A549 (cell line): ENCODE data around the gene CCDC85C. TPM values are rescaled to one million over a fixed set of nuclear protein-coding genes. Genes with fewer than 3 reads are reported as not detected.

Source experiments
- ATAC-seq, 2 experiments: fragments of 200-7000 bp in 1 of 2; fragments of >200 bp in 1 of 2; cut with Nextera tagmentation in 1 of 2; cut with Tn5 transposase in 1 of 2; 3 replicates each; pipeline versions ENCODE4 v1.8.0 to v1.9.1; 2018 to 2020; ENCODE audit warnings: mild to moderate bottlenecking in 1 of 2, moderate library complexity in 1 of 2
- CTCF ChIA-PET: fragments of 300-600 bp; sonication (Branson Sonifier 250); formaldehyde crosslinking; extraction: SDS; loops from one replicate; lab custom pipeline; 2021; ENCODE audit warnings: antibody characterized with exemption, inconsistent platforms; lab: Yijun Ruan, JAX
- POLR2A ChIA-PET: fragments of 350-600 bp; formaldehyde crosslinking; extraction: SDS; loops from one replicate; lab custom pipeline; 2021; ENCODE audit warnings: antibody characterized with exemption, inconsistent platforms; lab: Yijun Ruan, JAX
- DNase-seq, 2 experiments: peaks; one replicate each; pipeline versions ENCODE4 v3.0.0 to v3.0.0-alpha.2; 2011 to 2016; ENCODE audit warnings: low read depth in 1 of 2, low spot score in 1 of 2
- FAIRE-seq: peaks from 2 replicates; lab custom pipeline; 2011; peaks lifted over from hg19 to GRCh38; lab: Jason Lieb, UNC
- H3K27ac ChIP-seq, 2 experiments: fragments of >200 bp; sonication (Bioruptor Twin); formaldehyde crosslinking; 3 replicates each; pipeline ENCODE4 v1.5.1; 2016 to 2017
- H3K4me1 ChIP-seq: fragments of >200 bp; sonication (Bioruptor Twin); formaldehyde crosslinking; 3 replicates; pipeline ENCODE4 v1.6.1; 2016
- H3K4me2 ChIP-seq: fragments of >200 bp; sonication (Bioruptor Twin); formaldehyde crosslinking; 3 replicates; pipeline ENCODE4 v1.6.1; 2016
- H3K4me3 ChIP-seq: fragments of >200 bp; sonication (Bioruptor Twin); formaldehyde crosslinking; 3 replicates; pipeline ENCODE4 v1.5.1; 2016
- H3K9me3 ChIP-seq: fragments of >200 bp; sonication (Bioruptor Twin); formaldehyde crosslinking; 3 replicates; pipeline ENCODE4 v1.6.1; 2016
- BHLHE40 ChIP-seq: IDR thresholded peaks from 2 replicates; pipeline ENCODE4 v1.6.1; 2012; ENCODE audit warnings: low read depth, low read length, inconsistent platforms
- CHD4 ChIP-seq: fragments of 200-600 bp; sonication (generic); IDR thresholded peaks from 2 replicates; pipeline ENCODE4 v1.6.1; 2016; ENCODE audit warnings: antibody characterized with exemption, mild to moderate bottlenecking, borderline replicate concordance
- ESRRA ChIP-seq: fragments of 150-350 bp; IDR thresholded peaks from 2 replicates; pipeline ENCODE4 v1.6.1; 2014; ENCODE audit warnings: mild to moderate bottlenecking, low read length, borderline replicate concordance
- FOSB ChIP-seq: fragments of 250-450 bp; sonication (Bioruptor Pico); IDR thresholded peaks from 2 replicates; pipeline ENCODE4 v1.5.0; 2020; ENCODE audit warnings: mild to moderate bottlenecking, moderate library complexity
- FOSL2 ChIP-seq, 2 experiments: fragments of 450-650 bp in 1 of 2; fragments of >200 bp in 1 of 2; sonication (Bioruptor Twin) in 1 of 2; formaldehyde crosslinking; IDR thresholded peaks; 2 replicates each; pipeline versions ENCODE4 v1.5.0 to v1.6.1; 2016 to 2020; ENCODE audit warnings: mild to moderate bottlenecking in 1 of 2, moderate library complexity in 1 of 2
- FOXS1 ChIP-seq: fragments of 250-450 bp; sonication (Bioruptor Pico); IDR thresholded peaks from 2 replicates; pipeline ENCODE4 v1.5.0; 2020; ENCODE audit warnings: mild to moderate bottlenecking, moderate library complexity
- HOXA7 ChIP-seq: fragments of 250-450 bp; sonication (Bioruptor Pico); IDR thresholded peaks from 2 replicates; pipeline ENCODE4 v1.5.0; 2020; ENCODE audit warnings: mild to moderate bottlenecking, moderate library complexity
- JUNB ChIP-seq: fragments of >200 bp; sonication (Bioruptor Twin); formaldehyde crosslinking; IDR thresholded peaks from 2 replicates; pipeline ENCODE4 v1.6.1; 2016
- MAFK ChIP-seq: fragments of 450-650 bp; IDR thresholded peaks from 2 replicates; pipeline ENCODE4 v1.6.1; 2014; ENCODE audit not compliant: partially characterized antibody
- MAZ ChIP-seq: fragments of 150-350 bp; IDR thresholded peaks from 2 replicates; pipeline ENCODE4 v1.6.1; 2014; ENCODE audit warnings: antibody characterized with exemption, low read depth, low read length, borderline replicate concordance
- MYC ChIP-seq: IDR thresholded peaks from 2 replicates; pipeline ENCODE4 v1.6.1; 2012; ENCODE audit warnings: mild to moderate bottlenecking, inconsistent platforms, low read length, improper control_type of control experiment, borderline replicate concordance
- PHF8 ChIP-seq: fragments of 200-600 bp; sonication (generic); IDR thresholded peaks from 2 replicates; pipeline ENCODE4 v1.6.1; 2016; ENCODE audit warnings: low read depth, mild to moderate bottlenecking, antibody characterized with exemption, moderate library complexity, borderline replicate concordance
- POLR2A ChIP-seq: IDR thresholded peaks from 2 replicates; pipeline ENCODE4 v1.6.1; 2012; ENCODE audit warnings: mild to moderate bottlenecking, low read length
- RAD21 ChIP-seq, 2 experiments: fragments of >200 bp in 1 of 2; sonication (Bioruptor Twin) in 1 of 2; formaldehyde crosslinking in 1 of 2; IDR thresholded peaks in 1 of 2; conservative IDR thresholded peaks in 1 of 2; 2 replicates in 1 of 2; 3 replicates in 1 of 2; pipeline ENCODE4 v1.6.1; 2012 to 2018; ENCODE audit warnings: inconsistent platforms in 1 of 2
- RCOR1 ChIP-seq: fragments of 150-350 bp; IDR thresholded peaks from 2 replicates; pipeline ENCODE4 v1.6.1; 2014; ENCODE audit warnings: antibody characterized with exemption, low read length, low read depth
- SMC3 ChIP-seq: fragments of >200 bp; sonication (Bioruptor Twin); formaldehyde crosslinking; IDR thresholded peaks from 3 replicates; pipeline ENCODE4 v1.6.1; 2018; ENCODE audit warnings: inconsistent platforms
- SREBF2 ChIP-seq: fragments of 450-650 bp; IDR thresholded peaks from 2 replicates; pipeline ENCODE4 v1.6.1; 2014; ENCODE audit warnings: mild to moderate bottlenecking, moderate library complexity
- TFCP2L1 ChIP-seq: fragments of 250-450 bp; sonication (Bioruptor Pico); IDR thresholded peaks from 2 replicates; pipeline ENCODE4 v1.5.0; 2021; ENCODE audit warnings: mild to moderate bottlenecking
- ZNF302 ChIP-seq: fragments of 250-450 bp; sonication (Bioruptor Pico); IDR thresholded peaks from 2 replicates; pipeline ENCODE4 v1.9.0; 2021; ENCODE audit warnings: inconsistent platforms, mild to moderate bottlenecking, moderate library complexity
- ZSCAN20 ChIP-seq: fragments of 250-450 bp; sonication (Bioruptor Pico); IDR thresholded peaks from 2 replicates; pipeline ENCODE4 v1.8.0; 2022; ENCODE audit warnings: mild to moderate bottlenecking, moderate library complexity
- WGBS: methylation state at CpG from one replicate; pipeline ENCODE4 v1.1.6; 2017; ENCODE audit errors: missing lambda C conversion rate; 5-methylcytosine and 5-hydroxymethylcytosine counted together
- polyA plus RNA-seq, 4 experiments: library from polyadenylated mRNA; depleted of rRNA in 3 of 4; stranded (reverse); fragments of >200 nt; fragmentation: RNase III in 1 of 4; extraction: RNeasy Plus Mini Kit Qiagen cat#74134 plus additional on column Dnase treatment in 1 of 4; gene quantifications; 2 replicates in 3 of 4; 3 replicates in 1 of 4; pipeline ENCODE4 v1.2.3, GENCODE V29; 2011 to 2017
- TF ChIP-seq, protein P1 (sequence below): fragments of 250-450 bp; sonication (Bioruptor Pico); IDR thresholded peaks from 2 replicates; pipeline ENCODE4 v1.5.0; 2020; ENCODE audit warnings: low read depth, mild to moderate bottlenecking, moderate library complexity
- TF ChIP-seq, protein P2 (sequence below): fragments of 150-350 bp; IDR thresholded peaks from 2 replicates; pipeline ENCODE4 v1.6.1; 2014; ENCODE audit warnings: low read depth, mild to moderate bottlenecking, low read length

CCDC85C gene
- polyA plus RNA-seq, 2 of the 4 experiments (the other 2 are of a cell fraction) = 11.4 to 31.4 TPM

DNA sequence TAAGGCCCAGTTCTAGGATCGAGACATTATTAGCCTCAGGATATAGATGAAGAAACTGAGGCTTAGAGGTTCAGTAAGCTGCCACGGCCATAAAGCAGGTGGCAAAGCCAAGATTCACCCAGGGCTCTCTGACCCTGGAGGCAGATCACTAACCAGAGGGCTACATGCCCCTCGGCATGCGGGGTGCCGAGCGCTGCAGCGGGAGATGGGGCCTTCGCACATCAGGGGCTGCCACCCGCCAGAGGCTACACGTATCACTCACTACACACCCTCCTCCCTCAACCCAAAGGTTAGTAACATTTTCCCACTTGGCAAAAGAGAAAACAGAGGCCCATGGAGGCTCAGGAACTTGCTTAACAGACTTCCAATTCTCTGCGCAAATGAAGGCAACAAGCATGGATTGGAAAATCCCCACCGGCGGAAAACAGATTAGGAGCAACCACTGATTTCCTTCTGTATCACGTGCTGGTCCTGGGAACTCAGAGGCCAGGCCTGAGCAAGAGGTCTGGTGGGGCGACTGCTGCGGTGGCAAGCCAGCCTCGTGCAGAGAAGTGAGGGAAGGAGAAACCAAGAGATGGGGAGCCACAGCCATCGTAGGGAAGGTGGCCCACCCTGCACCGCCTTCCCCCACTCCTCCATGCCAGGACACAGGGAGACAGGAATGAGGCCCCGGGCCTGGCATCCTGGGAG, 6.0 kb downstream of the CCDC85C start (continued):
- TF ChIP-seq RCOR1 (no peak), MAZ (no peak)

DNA sequence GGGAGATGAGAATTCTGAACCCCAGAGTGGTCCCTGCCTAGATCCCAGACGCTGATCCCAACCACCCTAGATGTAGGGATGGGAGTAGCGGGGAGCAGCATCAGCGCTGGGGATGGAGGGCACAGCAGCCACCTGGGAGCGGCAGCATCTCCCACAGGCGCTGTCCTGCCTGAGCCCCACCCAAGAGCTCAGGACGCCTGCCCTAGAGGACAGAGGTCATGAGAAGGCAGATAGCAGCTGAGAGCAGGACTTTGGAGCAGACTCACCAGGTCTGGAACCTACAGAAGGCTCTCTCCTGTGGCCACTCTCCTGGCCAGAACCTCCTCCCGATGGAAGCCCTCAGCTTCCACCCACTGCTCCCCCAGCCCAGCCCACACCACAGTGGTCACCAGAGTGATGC, 7.2 kb downstream of the CCDC85C start:
- 76% methylated on average over 6 of the region's 7 CpGs for WGBS
- ChIA-PET CTCF (interaction anchor here (1.1 to 1.5 kb wide), 3 partner anchors 9 to 80 kb away, joined by 3 to 4 read pairs (median 4); no protein-coding TSS in a partner anchor), POLR2A (no interaction called here)
- FAIRE-seq = no peak
- Histone ChIP-seq H3K4me1 (peaks cover 70% of the 10 kb centered on the region), H3K9me3 (no peaks in the 10 kb centered on the region), H3K4me3 (no peak overlapping the region), H3K27ac (peak overlapping the region; percentile 49 to 63), H3K4me2 (peak overlapping the region; percentile 70)
- no peak for TF ChIP-seq ESRRA
- no peak for TF ChIP-seq CHD4
- TF ChIP-seq FOSB (CRISPR knock-in tag) = no peak
- no peak for TF ChIP-seq FOSL2 (IDR thresholded peaks at IDR 0.05)
- TF ChIP-seq FOSL2 (CRISPR knock-in tag; IDR thresholded peaks at IDR 0.05) = no peak
- TF ChIP-seq MYC = no peak
- no peak for TF ChIP-seq FOXS1
- TF ChIP-seq ZNF302 = no peak
- TF ChIP-seq TFCP2L1 (CRISPR knock-in tag) = no peak
- TF ChIP-seq PHF8 = no peak
- TF ChIP-seq, protein P1, sequence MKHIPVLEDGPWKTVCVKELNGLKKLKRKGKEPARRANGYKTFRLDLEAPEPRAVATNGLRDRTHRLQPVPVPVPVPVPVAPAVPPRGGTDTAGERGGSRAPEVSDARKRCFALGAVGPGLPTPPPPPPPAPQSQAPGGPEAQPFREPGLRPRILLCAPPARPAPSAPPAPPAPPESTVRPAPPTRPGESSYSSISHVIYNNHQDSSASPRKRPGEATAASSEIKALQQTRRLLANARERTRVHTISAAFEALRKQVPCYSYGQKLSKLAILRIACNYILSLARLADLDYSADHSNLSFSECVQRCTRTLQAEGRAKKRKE (CRISPR knock-in tag) = no peak
- TF ChIP-seq HOXA7 (CRISPR knock-in tag) = no peak
- DNase-seq = no peak
- peak; percentile 9 to 14; a peak in 3 of 6 replicates for ATAC-seq

DNA sequence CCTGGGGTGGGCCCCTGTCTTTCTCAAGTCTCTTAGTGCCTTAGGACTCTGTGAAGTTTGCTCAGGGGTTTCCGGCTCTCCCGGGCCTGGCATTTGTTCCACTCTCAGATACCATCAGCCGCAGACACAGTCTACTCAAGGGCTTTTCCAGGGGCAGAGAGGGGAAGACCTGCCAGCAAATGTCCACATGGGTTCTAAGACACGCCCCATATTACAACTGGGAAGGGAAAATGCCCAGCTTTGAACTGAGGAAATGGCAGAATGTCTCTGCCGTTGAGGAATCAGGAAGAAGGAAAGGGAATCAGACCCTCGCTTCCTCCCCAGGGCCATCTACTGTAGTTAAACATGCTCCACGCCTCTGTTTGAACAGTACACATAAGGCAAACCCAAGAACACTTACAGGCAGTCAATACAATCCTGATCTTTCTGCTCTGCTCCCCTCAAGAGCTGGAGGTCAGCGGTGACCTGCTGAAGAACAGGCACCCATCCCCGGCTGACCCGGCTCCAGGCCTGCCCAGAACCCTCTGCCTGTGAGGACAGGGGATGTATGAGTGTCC, 7.9 kb downstream of the CCDC85C start:
- TF ChIP-seq SMC3 (no peak), JUNB (no peak), MAFK (no peak), SREBF2 (no peak), RAD21 (conservative IDR thresholded peaks at IDR 0.05 in 1 of 2, IDR thresholded peaks at IDR 0.05 in 1 of 2) (no peak), RCOR1 (no peak), ZSCAN20 (CRISPR knock-in tag) (no peak), POLR2A (no peak), FOXS1 (no peak)
- TF ChIP-seq, all 56 proteins: peak for 0
- DNase-seq (peak in 1 of 2 experiments; percentile 36), ATAC-seq (peak in 1 of 2 experiments; percentile 57; a peak in 3 of 6 replicates), FAIRE-seq (no peak)
- 62% methylated on average over 9 of the region's 10 CpGs for WGBS
- peaks cover 70% of the 10 kb centered on the region for H3K4me1 ChIP-seq
- POLR2A ChIA-PET = no interaction called here
- H3K27ac ChIP-seq = peak overlapping the region; percentile 49 to 63
- CTCF ChIA-PET = interaction anchor here (1.5 kb wide), 1 partner anchor 9 kb away, joined by 4 read pairs; no protein-coding TSS in a partner anchor
- H3K9me3 ChIP-seq = no peaks in the 10 kb centered on the region
- H3K4me3 ChIP-seq = no peak overlapping the region
- peak overlapping the region; percentile 70 for H3K4me2 ChIP-seq

DNA sequence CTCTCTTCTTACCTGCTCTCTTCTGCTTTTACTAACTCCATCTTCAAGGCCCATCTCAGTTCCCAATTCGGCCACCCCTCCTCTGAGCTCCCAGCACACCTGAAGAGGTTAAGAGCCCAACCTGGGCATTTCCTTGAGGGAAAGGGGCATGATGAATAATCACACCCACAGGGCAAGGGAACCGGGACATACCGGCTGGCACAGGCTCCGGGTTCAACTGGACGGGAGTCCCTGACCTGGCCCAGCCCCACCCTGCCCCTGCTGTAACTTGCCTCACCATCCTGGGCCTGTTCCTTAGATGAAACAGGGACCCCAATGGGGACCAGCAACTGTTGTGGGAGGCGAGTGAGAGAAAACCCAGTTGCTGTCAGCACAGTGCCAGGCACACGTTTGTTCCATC, 8.5 kb downstream of the CCDC85C start:
- ChIA-PET CTCF (interaction anchor here (1.2 to 2.2 kb wide), 6 partner anchors 8 to 78 kb away, joined by 3 to 10 read pairs (median 5); partner anchors contain the start of gene CCDC85C), POLR2A (no interaction called here)
- DNase-seq (no peak), ATAC-seq (no peak), FAIRE-seq (no peak)
- no peak overlapping the region for H3K4me3 ChIP-seq
- peak overlapping the region; percentile 49 to 63 for H3K27ac ChIP-seq
- no peaks in the 10 kb centered on the region for H3K9me3 ChIP-seq
- peak overlapping the region; percentile 70; the same call in 2 of the 3 replicates for H3K4me2 ChIP-seq
- peaks cover 70% of the 10 kb centered on the region for H3K4me1 ChIP-seq
- WGBS = 84% methylated on average over 7 of the region's 7 CpGs
- TF ChIP-seq FOXS1 = no peak
- TF ChIP-seq, protein P2, sequence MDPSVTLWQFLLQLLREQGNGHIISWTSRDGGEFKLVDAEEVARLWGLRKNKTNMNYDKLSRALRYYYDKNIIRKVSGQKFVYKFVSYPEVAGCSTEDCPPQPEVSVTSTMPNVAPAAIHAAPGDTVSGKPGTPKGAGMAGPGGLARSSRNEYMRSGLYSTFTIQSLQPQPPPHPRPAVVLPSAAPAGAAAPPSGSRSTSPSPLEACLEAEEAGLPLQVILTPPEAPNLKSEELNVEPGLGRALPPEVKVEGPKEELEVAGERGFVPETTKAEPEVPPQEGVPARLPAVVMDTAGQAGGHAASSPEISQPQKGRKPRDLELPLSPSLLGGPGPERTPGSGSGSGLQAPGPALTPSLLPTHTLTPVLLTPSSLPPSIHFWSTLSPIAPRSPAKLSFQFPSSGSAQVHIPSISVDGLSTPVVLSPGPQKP = no peak
- TF ChIP-seq BHLHE40 = no peak
